ENCODE measurements around the gene LUZP2.

Gene LUZP2

GRCh38 chr11:24837112-24837511 is 340.3 kb downstream of the LUZP2 start:
- no peak overlapping the region for H3K4me2 ChIP-seq (ENCODE audit: low read length)
- H3K4me3 ChIP-seq (ENCODE audit: low read depth, low read length, poor library complexity, severe bottlenecking), result no peak overlapping the region
- H3K79me2 ChIP-seq (ENCODE audit: insufficient read depth, low read length), result no peaks in the 10 kb centered on the region
- no peaks in the 10 kb centered on the region for H3K27me3 ChIP-seq (ENCODE audit: insufficient read depth, low read length)
- H3K27ac ChIP-seq (ENCODE audit: low read depth, low read length, poor library complexity, severe bottlenecking), result no peak overlapping the region
- no peaks in the 10 kb centered on the region for H3K4me1 ChIP-seq (ENCODE audit: insufficient read depth, low read length, severe bottlenecking)
- H2AFZ ChIP-seq (ENCODE audit: low read length), result no peak overlapping the region
- no peaks in the 10 kb centered on the region for H3F3A ChIP-seq (ENCODE audit: insufficient read depth, low read length)
- no peaks in the 10 kb centered on the region for H3K9me3 ChIP-seq (ENCODE audit: low read length)
- H3K36me3 ChIP-seq (ENCODE audit: insufficient read depth, low read length), result no peaks in the 10 kb centered on the region
- H3K9ac ChIP-seq (ENCODE audit: low read length), result no peak overlapping the region
- TF ChIP-seq, protein P1, sequence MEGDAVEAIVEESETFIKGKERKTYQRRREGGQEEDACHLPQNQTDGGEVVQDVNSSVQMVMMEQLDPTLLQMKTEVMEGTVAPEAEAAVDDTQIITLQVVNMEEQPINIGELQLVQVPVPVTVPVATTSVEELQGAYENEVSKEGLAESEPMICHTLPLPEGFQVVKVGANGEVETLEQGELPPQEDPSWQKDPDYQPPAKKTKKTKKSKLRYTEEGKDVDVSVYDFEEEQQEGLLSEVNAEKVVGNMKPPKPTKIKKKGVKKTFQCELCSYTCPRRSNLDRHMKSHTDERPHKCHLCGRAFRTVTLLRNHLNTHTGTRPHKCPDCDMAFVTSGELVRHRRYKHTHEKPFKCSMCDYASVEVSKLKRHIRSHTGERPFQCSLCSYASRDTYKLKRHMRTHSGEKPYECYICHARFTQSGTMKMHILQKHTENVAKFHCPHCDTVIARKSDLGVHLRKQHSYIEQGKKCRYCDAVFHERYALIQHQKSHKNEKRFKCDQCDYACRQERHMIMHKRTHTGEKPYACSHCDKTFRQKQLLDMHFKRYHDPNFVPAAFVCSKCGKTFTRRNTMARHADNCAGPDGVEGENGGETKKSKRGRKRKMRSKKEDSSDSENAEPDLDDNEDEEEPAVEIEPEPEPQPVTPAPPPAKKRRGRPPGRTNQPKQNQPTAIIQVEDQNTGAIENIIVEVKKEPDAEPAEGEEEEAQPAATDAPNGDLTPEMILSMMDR (IDR thresholded peaks at IDR 0.05; ENCODE audit: low read length), result no peak
- TF ChIP-seq EZH2 (IDR thresholded peaks at IDR 0.05; ENCODE audit: borderline replicate concordance, low read length), result no peak
- H4K20me1 ChIP-seq (ENCODE audit: insufficient read depth, low read length), result no peaks in the 10 kb centered on the region
- H3K9me2 ChIP-seq (ENCODE audit: low read depth, low read length), result no peaks in the 10 kb centered on the region

GRCh38 chr11:24842308-24842707 is 345.5 kb downstream of the LUZP2 start:
- H3K9me2 ChIP-seq (ENCODE audit: low read depth, low read length), result no peaks in the 10 kb centered on the region
- H3K4me2 ChIP-seq (ENCODE audit: low read length), result no peak overlapping the region
- no peaks in the 10 kb centered on the region for H3K27me3 ChIP-seq (ENCODE audit: insufficient read depth, low read length)
- H3K9ac ChIP-seq (ENCODE audit: low read length), result no peak overlapping the region
- H3F3A ChIP-seq (ENCODE audit: insufficient read depth, low read length), result no peaks in the 10 kb centered on the region
- TF ChIP-seq, protein P1 (IDR thresholded peaks at IDR 0.05; ENCODE audit: low read length), result no peak
- TF ChIP-seq EZH2 (IDR thresholded peaks at IDR 0.05; ENCODE audit: borderline replicate concordance, low read length), result no peak
- no peaks in the 10 kb centered on the region for H3K36me3 ChIP-seq (ENCODE audit: insufficient read depth, low read length)
- H3K27ac ChIP-seq (ENCODE audit: low read depth, low read length, poor library complexity, severe bottlenecking), result no peak overlapping the region
- H3K79me2 ChIP-seq (ENCODE audit: insufficient read depth, low read length), result no peaks in the 10 kb centered on the region
- no peaks in the 10 kb centered on the region for H3K4me1 ChIP-seq (ENCODE audit: insufficient read depth, low read length, severe bottlenecking)
- H3K4me3 ChIP-seq (ENCODE audit: low read depth, low read length, poor library complexity, severe bottlenecking), result no peak overlapping the region
- H2AFZ ChIP-seq (ENCODE audit: low read length), result no peak overlapping the region
- no peaks in the 10 kb centered on the region for H4K20me1 ChIP-seq (ENCODE audit: insufficient read depth, low read length)
- no peaks in the 10 kb centered on the region for H3K9me3 ChIP-seq (ENCODE audit: low read length)

GRCh38 chr11:24844406-24844805 is 347.6 kb downstream of the LUZP2 start:
- H3K9me2 ChIP-seq (ENCODE audit: low read depth, low read length), result no peaks in the 10 kb centered on the region
- H3K27me3 ChIP-seq (ENCODE audit: insufficient read depth, low read length), result no peaks in the 10 kb centered on the region
- H3K27ac ChIP-seq (ENCODE audit: low read depth, low read length, poor library complexity, severe bottlenecking), result no peak overlapping the region
- no peak overlapping the region for H2AFZ ChIP-seq (ENCODE audit: low read length)
- no peaks in the 10 kb centered on the region for H4K20me1 ChIP-seq (ENCODE audit: insufficient read depth, low read length)
- no peaks in the 10 kb centered on the region for H3F3A ChIP-seq (ENCODE audit: insufficient read depth, low read length)
- H3K9ac ChIP-seq (ENCODE audit: low read length), result no peak overlapping the region
- H3K4me2 ChIP-seq (ENCODE audit: low read length), result no peak overlapping the region
- no peaks in the 10 kb centered on the region for H3K4me1 ChIP-seq (ENCODE audit: insufficient read depth, low read length, severe bottlenecking)
- no peak overlapping the region for H3K4me3 ChIP-seq (ENCODE audit: low read depth, low read length, poor library complexity, severe bottlenecking)
- H3K36me3 ChIP-seq (ENCODE audit: insufficient read depth, low read length), result no peaks in the 10 kb centered on the region
- no peak for TF ChIP-seq EZH2 (IDR thresholded peaks at IDR 0.05; ENCODE audit: borderline replicate concordance, low read length)
- TF ChIP-seq, protein P1 (IDR thresholded peaks at IDR 0.05; ENCODE audit: low read length), result no peak
- H3K9me3 ChIP-seq (ENCODE audit: low read length), result no peaks in the 10 kb centered on the region
- no peaks in the 10 kb centered on the region for H3K79me2 ChIP-seq (ENCODE audit: insufficient read depth, low read length)
